ENCODE data around the gene MAP2K4. TPM values are rescaled to one million over a fixed set of nuclear protein-coding genes. Genes with fewer than 3 reads are reported as not detected.

Gene MAP2K4
- total RNA-seq, 1 experiment from 2014 or later: 41.2 TPM

- intact Hi-C loops (cut with micrococcal nuclease; ENCODE audit: unreplicated experiment): no loop called here
- Histone ChIP-seq H3K36me3 (ENCODE audit: insufficient read depth, low read length, poor library complexity, severe bottlenecking) (peaks cover 7% of the 10 kb centered on the region), H3K4me3 (ENCODE audit: low read depth, low read length, poor library complexity, severe bottlenecking) (no peak overlapping the region), H3K27ac (ENCODE audit: low read depth, low read length, poor library complexity, severe bottlenecking) (no peak overlapping the region), H3K4me1 (ENCODE audit: insufficient read depth, low read length, poor library complexity, severe bottlenecking) (peaks cover 2% of the 10 kb centered on the region), H3K27me3 (replicated peaks; ENCODE audit: insufficient read depth, low read depth, low read length, poor library complexity) (no peaks in the 10 kb centered on the region), H3K9me3 (ENCODE audit: low read depth, low read length, poor library complexity, severe bottlenecking) (no peaks in the 10 kb centered on the region)
- DNase-seq (ENCODE audit: low spot score): no peak
- no TSS peak for BruUV-seq (replicated peaks)
- ChIA-PET POLR2A (ENCODE audit: low non-redundant PET) (no interaction called here), CTCF (no interaction called here)
- TF ChIP-seq, protein P1, sequence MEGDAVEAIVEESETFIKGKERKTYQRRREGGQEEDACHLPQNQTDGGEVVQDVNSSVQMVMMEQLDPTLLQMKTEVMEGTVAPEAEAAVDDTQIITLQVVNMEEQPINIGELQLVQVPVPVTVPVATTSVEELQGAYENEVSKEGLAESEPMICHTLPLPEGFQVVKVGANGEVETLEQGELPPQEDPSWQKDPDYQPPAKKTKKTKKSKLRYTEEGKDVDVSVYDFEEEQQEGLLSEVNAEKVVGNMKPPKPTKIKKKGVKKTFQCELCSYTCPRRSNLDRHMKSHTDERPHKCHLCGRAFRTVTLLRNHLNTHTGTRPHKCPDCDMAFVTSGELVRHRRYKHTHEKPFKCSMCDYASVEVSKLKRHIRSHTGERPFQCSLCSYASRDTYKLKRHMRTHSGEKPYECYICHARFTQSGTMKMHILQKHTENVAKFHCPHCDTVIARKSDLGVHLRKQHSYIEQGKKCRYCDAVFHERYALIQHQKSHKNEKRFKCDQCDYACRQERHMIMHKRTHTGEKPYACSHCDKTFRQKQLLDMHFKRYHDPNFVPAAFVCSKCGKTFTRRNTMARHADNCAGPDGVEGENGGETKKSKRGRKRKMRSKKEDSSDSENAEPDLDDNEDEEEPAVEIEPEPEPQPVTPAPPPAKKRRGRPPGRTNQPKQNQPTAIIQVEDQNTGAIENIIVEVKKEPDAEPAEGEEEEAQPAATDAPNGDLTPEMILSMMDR (conservative IDR thresholded peaks at IDR 0.05; ENCODE audit: low read depth, low read length): no peak
- TF ChIP-seq EZH2 (IDR thresholded peaks at IDR 0.05; ENCODE audit: borderline replicate concordance, low read depth, low read length, poor library complexity, severe bottlenecking): no peak
Observed at GRCh38 chr17:12094336-12094735, 73.7 kb downstream of the MAP2K4 start.

- Histone ChIP-seq H3K9me3 (ENCODE audit: low read depth, low read length, poor library complexity, severe bottlenecking) (peaks cover 6% of the 10 kb centered on the region), H3K4me3 (ENCODE audit: low read depth, low read length, poor library complexity, severe bottlenecking) (no peak overlapping the region), H3K36me3 (ENCODE audit: insufficient read depth, low read length, poor library complexity, severe bottlenecking) (peaks cover 7% of the 10 kb centered on the region), H3K27ac (ENCODE audit: low read depth, low read length, poor library complexity, severe bottlenecking) (no peak overlapping the region), H3K4me1 (ENCODE audit: insufficient read depth, low read length, poor library complexity, severe bottlenecking) (no peaks in the 10 kb centered on the region), H3K27me3 (replicated peaks; ENCODE audit: insufficient read depth, low read depth, low read length, poor library complexity) (no peaks in the 10 kb centered on the region)
- no peak for TF ChIP-seq EZH2 (IDR thresholded peaks at IDR 0.05; ENCODE audit: borderline replicate concordance, low read depth, low read length, poor library complexity, severe bottlenecking)
- TF ChIP-seq, protein P1 (conservative IDR thresholded peaks at IDR 0.05; ENCODE audit: low read depth, low read length): no peak
- ChIA-PET CTCF (no interaction called here), POLR2A (ENCODE audit: low non-redundant PET) (no interaction called here)
- intact Hi-C loops (cut with micrococcal nuclease; ENCODE audit: unreplicated experiment): no loop called here
- no TSS peak for BruUV-seq (replicated peaks)
- DNase-seq (ENCODE audit: low spot score): no peak
Observed at GRCh38 chr17:12095522-12095921, 74.8 kb downstream of the MAP2K4 start.

DNA sequence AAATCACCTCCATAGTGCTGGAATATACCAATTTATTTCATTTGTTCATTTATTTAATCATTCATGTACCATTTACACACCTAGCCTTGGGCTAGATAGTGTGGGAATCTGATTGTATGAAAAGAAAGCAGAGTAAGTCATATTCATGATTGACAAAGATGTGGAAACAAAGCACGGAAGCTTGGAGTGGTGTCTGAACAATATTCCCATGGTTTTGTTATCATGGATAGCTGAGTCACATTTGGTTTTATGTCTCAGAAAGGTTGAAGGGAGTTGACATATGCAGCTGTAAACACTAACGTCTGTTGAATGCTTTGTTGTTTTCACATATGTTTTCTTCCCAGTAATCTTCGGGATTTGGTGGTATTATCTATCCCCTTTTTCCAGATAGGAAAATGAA is 76.6 kb downstream of the MAP2K4 start:
- DNase-seq (ENCODE audit: low spot score): no peak
- intact Hi-C loops (cut with micrococcal nuclease; ENCODE audit: unreplicated experiment): no loop called here
- Histone ChIP-seq H3K27me3 (replicated peaks; ENCODE audit: insufficient read depth, low read depth, low read length, poor library complexity) (no peaks in the 10 kb centered on the region), H3K36me3 (ENCODE audit: insufficient read depth, low read length, poor library complexity, severe bottlenecking) (no peaks in the 10 kb centered on the region), H3K27ac (ENCODE audit: low read depth, low read length, poor library complexity, severe bottlenecking) (no peak overlapping the region), H3K4me1 (ENCODE audit: insufficient read depth, low read length, poor library complexity, severe bottlenecking) (no peaks in the 10 kb centered on the region), H3K9me3 (ENCODE audit: low read depth, low read length, poor library complexity, severe bottlenecking) (peaks cover 6% of the 10 kb centered on the region), H3K4me3 (ENCODE audit: low read depth, low read length, poor library complexity, severe bottlenecking) (no peak overlapping the region)
- TF ChIP-seq, protein P1 (conservative IDR thresholded peaks at IDR 0.05; ENCODE audit: low read depth, low read length): no peak
- CTCF ChIA-PET: no interaction called here
- POLR2A ChIA-PET (ENCODE audit: low non-redundant PET): no interaction called here
- BruUV-seq (replicated peaks): no TSS peak
